ENCODE measurements around the gene SEPTIN12.

Gene SEPTIN12, protein sequence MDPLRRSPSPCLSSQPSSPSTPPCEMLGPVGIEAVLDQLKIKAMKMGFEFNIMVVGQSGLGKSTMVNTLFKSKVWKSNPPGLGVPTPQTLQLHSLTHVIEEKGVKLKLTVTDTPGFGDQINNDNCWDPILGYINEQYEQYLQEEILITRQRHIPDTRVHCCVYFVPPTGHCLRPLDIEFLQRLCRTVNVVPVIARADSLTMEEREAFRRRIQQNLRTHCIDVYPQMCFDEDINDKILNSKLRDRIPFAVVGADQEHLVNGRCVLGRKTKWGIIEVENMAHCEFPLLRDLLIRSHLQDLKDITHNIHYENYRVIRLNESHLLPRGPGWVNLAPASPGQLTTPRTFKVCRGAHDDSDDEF

GRCh38 chr16:4787627-4788482 is at the start of gene SEPTIN12:
TSS of gene SEPTIN12 (minus strand) at chr16:4788345. CDS start at chr16:4787645, 700 bp downstream.
- no peak for DNase-seq

DNA sequence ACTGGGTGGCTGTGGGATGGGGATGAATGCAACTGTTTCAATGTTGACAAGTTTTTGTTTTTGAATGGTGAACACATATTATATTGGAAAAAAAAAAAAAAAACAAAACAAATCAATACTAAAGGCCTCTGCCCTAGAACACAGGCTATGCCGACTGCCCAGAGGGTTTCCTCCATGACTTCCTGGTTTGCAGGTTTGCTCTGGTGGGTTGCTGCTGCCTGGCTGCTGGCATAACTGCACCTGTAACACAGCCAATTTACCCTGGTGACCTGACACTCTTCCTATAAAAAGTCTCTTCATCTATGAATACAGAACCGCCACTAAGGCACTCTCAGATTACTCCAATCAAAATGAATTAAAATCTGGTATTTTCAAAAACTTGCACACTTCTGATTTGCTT is 48.6 kb upstream of the SEPTIN12 start:
- no peak for DNase-seq

- no peak for DNase-seq
Measured at GRCh38 chr16:4833584-4833983, 45.4 kb upstream of the SEPTIN12 start.

GRCh38 chr16:4832698-4833343 is 44.7 kb upstream of the SEPTIN12 start:
- DNase-seq, result no peak

DNA sequence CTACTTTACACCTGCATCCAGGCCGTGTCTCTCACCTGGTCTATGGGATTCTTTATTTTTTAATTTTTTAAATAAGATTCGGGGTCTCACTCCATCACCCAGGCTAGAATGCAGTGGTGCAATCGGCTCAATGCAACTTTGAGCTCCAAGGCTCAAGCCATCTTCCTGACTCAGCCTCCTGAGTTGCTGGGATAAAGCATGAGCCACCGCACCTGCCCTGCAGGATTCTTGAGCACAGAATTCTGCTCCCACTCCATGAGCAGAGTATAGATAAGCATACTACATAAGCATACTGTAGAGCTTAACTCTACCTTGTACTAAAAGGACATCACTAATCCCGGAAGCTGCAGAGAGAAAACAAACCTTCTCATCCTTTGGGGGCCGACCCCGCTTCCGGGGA is 43.5 kb upstream of the SEPTIN12 start:
- no peak for DNase-seq

DNA sequence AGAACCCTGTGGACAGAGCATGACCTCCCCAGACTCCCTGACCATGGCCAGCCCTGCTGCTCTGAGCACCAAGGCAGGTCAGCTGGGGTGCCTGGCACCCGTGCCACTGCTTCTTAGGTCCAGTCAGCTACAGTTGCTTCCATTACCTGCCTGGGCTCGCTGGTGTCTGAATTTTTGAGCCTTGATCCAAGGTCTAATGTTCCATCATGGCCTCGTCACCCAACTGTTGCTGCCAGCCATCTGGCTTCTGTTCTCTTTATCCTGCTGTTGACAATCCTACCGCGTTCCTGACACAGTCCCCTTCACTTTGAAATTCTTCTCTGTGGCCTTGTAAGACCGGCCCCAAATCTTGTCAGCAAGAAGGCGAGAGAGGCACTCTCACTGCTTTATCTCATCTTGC is 42.3 kb upstream of the SEPTIN12 start:
- DNase-seq, result no peak

- no peak for DNase-seq
Measured at GRCh38 chr16:4828567-4829321, 40.6 kb upstream of the SEPTIN12 start.

- DNase-seq, result no peak
Measured at GRCh38 chr16:4826980-4827379, 38.8 kb upstream of the SEPTIN12 start.

DNA sequence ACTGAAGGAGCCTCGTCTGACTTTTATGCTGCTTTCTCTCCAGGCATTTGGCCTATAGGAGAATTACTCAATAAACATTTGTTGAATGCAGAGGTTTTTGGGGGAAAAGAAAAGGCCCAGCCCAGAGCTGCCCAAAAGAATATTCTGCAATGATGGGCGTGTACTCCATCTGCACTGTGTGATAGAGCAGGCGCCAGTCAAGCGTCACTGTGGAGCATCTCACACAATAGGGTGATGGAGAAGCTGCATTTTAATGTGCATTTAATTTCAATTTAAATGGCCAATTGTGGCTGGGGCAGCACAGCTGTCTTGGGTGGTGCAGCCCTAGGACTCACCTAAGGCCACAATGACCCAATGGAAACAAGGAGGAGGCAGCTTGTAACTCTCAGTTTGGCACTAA is 38.4 kb upstream of the SEPTIN12 start:
- no peak for DNase-seq

GRCh38 chr16:4825196-4825595 is 37.1 kb upstream of the SEPTIN12 start:
- DNase-seq, result no peak

DNA sequence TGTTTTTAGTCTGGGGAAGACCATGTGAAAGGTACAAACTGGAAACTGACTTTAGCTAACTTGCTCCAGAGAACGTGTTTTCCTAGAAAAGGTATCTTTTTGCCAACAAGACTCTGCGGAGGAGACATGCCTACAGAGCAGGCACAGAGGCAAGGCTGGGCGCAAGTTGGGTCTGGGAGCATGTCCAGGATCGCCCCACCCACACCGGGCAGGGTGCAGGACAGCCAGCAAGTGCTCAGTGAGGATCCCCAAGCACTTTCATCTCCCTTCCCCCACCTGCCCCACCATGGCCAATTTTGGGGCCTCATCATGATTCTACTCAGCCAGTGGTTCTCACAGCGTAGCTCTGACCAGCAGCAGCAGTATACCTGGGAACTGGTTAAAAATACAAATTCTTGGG is 32.5 kb upstream of the SEPTIN12 start:
- no peak for DNase-seq

DNA sequence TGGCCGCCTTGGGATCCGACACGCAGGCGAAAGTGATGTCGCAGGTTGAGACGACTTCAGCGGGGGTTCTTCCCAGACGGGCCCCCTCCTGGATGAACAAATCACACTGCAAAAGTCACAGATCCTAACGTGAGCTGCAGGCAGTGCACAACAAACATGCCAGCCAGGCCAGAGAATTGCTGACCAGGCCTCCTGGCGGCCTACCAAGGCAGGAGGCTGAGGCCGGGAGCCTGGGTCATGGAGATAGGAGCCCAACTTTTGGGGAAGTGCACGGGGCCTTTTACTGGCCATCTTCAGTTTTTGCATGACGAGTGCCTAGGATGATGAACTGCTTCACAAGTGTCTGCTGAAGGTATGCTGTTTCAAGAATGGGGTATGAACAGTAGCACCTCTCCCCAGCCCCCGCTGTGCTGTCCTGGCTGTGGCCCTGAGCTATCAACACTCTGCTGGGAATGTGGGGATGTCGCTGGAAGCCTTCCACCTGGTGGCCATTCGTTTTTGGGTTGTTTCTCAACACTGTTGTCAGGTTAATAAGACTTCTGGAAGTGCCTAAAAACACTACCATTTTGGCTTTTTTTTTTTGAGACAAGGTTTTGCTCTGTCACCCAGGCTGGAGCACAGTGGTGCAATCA is 26.5 kb upstream of the SEPTIN12 start:
- no peak for DNase-seq

- DNase-seq, result no peak
Measured at GRCh38 chr16:4814046-4814445, 25.9 kb upstream of the SEPTIN12 start.

DNA sequence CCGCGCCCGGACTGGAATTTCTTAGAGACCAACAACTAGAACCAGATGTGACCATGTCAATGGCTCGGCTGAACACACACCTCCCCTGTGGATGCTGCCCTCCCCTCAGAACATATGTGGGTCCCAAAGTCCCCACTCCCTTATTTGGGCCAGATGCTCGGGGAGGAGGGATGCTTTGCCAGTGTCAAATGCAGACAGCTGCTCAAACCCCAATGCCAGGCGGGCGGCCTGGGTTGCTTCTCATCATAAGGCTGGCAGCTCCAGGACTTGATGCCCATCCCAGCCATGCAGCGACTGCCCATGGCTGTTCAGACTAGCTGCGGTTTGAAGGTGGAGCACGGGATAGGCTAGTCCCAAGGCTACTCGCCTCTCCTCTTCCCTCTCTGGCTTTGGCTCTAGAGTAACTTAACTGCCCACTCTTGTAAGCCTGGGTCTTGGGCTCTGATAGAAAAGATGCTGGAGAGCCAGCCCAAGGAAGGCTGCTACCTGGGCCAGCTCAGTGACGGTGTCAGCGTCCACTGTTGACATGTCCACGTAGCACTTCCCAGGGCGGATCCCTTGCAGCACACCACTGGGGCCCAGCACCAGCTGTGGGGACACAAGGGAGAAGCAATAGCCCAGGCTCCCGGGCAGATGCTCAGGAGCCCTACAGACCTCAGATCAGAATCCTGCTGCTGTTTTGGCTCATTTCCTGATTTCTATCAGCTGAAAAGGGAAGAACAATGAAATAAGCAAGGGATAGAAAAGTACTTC is 25.3 kb upstream of the SEPTIN12 start:
- DNase-seq, result no peak

- DNase-seq, result no peak
Measured at GRCh38 chr16:4811773-4812172, 23.6 kb upstream of the SEPTIN12 start.

- DNase-seq, result no peak
Measured at GRCh38 chr16:4811242-4811641, 23.1 kb upstream of the SEPTIN12 start.

DNA sequence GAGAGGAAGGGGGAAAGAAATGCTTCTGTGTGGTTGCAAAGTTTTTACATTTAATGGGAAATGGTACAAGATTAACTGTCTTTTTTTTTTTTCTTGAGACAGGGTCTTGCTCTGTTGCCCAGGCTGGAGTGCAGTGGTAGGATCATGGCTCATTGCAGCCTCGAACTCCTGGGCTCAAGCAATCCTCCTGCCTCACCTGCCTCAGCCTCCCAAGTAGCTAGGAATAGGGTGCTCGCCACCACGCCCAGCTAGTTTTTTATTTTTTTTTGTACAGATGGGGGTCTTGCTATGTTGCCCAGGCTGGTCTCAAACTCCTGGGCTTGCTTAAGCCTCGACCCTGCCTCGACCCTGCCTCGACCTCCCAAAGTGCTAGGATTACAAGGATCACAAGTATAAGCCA is 18.1 kb upstream of the SEPTIN12 start:
- no peak for DNase-seq

DNA sequence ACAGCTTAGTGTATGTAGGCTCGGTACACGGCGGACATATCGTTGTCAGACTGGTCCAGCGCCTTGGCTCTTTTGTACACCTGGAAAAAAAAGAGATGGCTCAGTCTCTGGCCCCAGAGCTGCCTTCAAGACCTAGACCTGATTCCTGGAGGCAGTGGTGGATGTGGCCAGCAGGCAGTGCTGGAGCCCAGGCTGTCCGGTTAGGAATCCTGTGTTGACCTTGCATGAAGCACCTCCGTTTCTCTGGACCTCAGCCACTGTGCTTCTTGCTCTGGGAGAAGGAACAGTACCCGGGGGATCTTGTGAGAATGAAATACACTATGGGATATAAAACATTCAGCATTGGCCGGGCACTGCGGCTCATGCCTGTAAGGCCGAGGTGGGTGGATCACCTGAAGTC is 17.1 kb upstream of the SEPTIN12 start:
- no peak for DNase-seq

DNA sequence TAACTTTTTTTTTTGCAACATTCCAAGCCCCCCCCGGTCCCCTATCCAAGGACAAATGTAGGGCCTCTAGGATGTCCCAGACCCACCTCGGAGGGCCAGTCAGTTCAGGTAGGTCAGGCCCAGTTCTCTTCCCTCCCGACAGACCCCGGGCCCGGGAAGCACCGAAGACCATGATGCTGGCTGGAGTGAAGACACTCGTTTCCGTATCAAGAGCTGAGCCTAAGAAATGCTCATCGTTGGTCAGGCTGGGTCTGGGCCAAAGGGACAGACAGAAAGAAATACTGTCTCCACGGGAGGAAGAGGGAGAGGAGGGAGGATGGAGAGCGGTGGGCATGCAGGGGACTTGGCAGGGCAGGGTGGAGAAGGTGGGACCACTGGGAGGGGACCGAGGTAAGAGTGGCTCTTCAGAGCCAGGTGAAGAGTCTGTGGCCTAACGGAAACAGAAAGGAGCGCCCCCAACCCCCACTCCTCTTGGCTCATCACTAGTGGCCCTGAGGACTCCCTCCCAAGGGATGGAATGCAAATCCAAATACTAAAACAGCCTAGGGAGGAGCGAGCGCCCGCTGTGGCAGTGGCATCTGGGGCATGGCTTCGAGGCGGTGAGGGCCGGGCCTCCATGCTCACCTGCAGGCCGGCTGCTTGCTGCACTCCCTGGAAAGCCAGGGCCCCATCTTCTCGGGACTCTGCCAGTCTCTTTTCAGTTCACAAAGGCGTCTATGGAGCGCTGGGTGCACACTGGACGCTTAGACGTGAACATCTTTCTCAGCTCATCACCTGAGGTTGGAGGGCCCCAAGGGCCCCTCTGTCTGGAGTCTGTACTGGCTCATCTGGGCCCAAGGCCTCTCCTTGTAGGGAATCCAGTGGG is 16.0 kb upstream of the SEPTIN12 start:
- no peak for DNase-seq

- DNase-seq, result no peak
Measured at GRCh38 chr16:4803401-4803844, 15.3 kb upstream of the SEPTIN12 start.
